Colonic mucosa (tissue), 4 donors: Measurements from ENCODE around the gene C4orf17. TPM values are rescaled to one million over a fixed set of nuclear protein-coding genes. Genes with fewer than 3 reads are reported as not detected.

Source experiments
- DNase-seq: peaks from one replicate; pipeline ENCODE4 v3.0.0-alpha.2; 2020
- H3K27ac ChIP-seq: fragments of 200-600 bp; one replicate; pipeline ENCODE4 v1.8.0; 2021
- H3K27me3 ChIP-seq: fragments of 200-600 bp; one replicate; pipeline ENCODE4 v1.8.0; 2021
- H3K36me3 ChIP-seq: fragments of 200-600 bp; one replicate; pipeline ENCODE4 v1.8.0; 2021
- H3K4me1 ChIP-seq: fragments of 200-600 bp; one replicate; pipeline ENCODE4 v1.8.0; 2021; ENCODE audit warnings: mild to moderate bottlenecking
- H3K4me3 ChIP-seq: fragments of 200-600 bp; one replicate; pipeline ENCODE4 v1.8.0; 2021
- H3K9ac ChIP-seq, 2 donors: one replicate each; pipeline ENCODE4 v1.7.0; 2013; ENCODE audit warnings: control low read depth in 2 of 2, low read depth in 2 of 2, low read length in 2 of 2
- H3K9me3 ChIP-seq: fragments of 200-600 bp; one replicate; pipeline ENCODE4 v1.8.0; 2021
- intact Hi-C: fragments of 100-400 bp; cut with DNase I; formaldehyde crosslinking; loops from one replicate; pipeline ENCODE4 v1.14.1; 2022
- total RNA-seq, 2 donors: library from RNA; stranded (reverse); fragmentation: NEBNext Ultra II Directional in 1 of 2; extraction: Animal tissue kit (Norgen Biotek cat#: 25700) in 1 of 2; gene quantifications; one replicate each; pipeline ENCODE4 v1.2.1, GENCODE V29; 2021
- TF ChIP-seq, protein P1 (sequence below): fragments of 200-600 bp; IDR thresholded peaks from one replicate; pipeline ENCODE4 v1.8.0; 2022; ENCODE audit warnings: antibody characterized with exemption, mild to moderate bottlenecking
- donor health status: healthy.
- donor health status: DM: no; HTN: no; CAD: no.
- donor health status: DM: no; HTN: no; CAD: no.

The C4orf17 gene
- total RNA-seq, result not detected

DNA sequence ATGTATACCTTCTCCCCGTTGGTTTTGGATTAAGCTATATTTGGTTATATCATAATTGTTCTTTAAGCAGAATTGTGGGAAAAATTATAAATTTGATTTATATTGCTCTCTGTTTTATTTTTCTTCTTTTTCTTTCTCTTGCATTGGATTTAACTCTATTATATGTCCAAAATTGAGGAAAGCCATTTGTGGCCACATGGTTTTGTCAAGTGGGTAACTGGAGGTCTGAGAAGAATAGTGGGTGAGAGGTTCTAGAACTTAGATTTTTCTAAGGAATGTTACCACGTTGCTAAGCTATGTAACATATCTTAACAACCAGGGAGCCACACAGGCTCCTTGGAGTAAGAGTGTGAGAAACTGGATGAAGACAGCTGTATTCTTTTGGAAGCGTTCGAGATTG, at the start of gene C4orf17:
TSS of gene C4orf17 (plus strand) at position 301 of the 400 bp plus-strand sequence. CDS start 2,061 bp downstream, outside the sequence.
- H3K4me1 ChIP-seq, result no peaks in the 10 kb centered on the region
- H3K36me3 ChIP-seq, result no peaks in the 10 kb centered on the region
- intact Hi-C loops, result no loop called here
- DNase-seq, result no peak
- H3K9ac ChIP-seq, result no peak within 1 kb of the TSS
- H3K4me3 ChIP-seq, result no peak within 1 kb of the TSS
- no peaks in the 10 kb centered on the region for H3K27me3 ChIP-seq
- no peaks in the 10 kb centered on the region for H3K9me3 ChIP-seq
- TF ChIP-seq, protein P1, sequence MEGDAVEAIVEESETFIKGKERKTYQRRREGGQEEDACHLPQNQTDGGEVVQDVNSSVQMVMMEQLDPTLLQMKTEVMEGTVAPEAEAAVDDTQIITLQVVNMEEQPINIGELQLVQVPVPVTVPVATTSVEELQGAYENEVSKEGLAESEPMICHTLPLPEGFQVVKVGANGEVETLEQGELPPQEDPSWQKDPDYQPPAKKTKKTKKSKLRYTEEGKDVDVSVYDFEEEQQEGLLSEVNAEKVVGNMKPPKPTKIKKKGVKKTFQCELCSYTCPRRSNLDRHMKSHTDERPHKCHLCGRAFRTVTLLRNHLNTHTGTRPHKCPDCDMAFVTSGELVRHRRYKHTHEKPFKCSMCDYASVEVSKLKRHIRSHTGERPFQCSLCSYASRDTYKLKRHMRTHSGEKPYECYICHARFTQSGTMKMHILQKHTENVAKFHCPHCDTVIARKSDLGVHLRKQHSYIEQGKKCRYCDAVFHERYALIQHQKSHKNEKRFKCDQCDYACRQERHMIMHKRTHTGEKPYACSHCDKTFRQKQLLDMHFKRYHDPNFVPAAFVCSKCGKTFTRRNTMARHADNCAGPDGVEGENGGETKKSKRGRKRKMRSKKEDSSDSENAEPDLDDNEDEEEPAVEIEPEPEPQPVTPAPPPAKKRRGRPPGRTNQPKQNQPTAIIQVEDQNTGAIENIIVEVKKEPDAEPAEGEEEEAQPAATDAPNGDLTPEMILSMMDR, result no peak
- no peak within 1 kb of the TSS for H3K27ac ChIP-seq

DNA sequence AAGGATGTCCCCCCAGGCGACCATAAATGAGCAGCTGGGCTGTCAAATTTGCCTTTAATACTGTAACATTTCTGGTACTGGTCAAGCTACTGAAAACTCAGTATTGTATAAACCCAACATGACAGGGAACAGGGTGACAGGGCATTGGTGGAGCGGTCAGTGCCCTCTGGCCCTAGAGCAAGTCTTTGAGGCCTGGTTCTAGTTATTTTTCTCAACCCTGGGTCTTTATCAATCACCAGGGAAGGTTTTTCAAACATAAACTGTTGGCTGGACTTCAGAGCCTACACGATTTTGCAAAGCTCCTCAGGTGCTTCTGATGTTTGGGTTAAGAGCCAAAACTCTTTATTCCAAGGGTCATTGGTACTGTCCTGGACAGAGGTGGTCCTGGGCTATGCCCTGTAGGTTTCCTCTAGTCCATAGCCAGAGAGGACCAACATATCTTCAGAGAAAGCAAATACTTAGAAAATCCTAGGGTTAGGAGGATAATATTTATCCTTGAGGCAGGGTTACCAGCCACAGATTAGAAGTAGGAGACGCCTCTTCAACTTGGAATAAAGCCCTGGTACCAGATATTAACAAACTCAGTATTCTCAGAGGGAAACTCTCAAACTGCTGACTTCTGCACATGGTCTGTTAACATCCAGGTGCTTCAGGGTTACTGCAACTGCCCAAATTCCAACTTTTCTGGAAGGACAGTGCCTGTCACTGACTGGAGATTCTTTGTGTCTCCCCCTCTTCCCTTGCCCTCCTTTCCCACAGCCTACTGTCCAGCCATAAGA, 49.0 kb upstream of the C4orf17 start:
- no peak for DNase-seq
- Histone ChIP-seq H3K9ac (no peak overlapping the region), H3K27me3 (no peaks in the 10 kb centered on the region), H3K36me3 (no peaks in the 10 kb centered on the region), H3K4me1 (no peaks in the 10 kb centered on the region), H3K4me3 (no peak overlapping the region), H3K27ac (no peak overlapping the region), H3K9me3 (no peaks in the 10 kb centered on the region)
- TF ChIP-seq, protein P1, result no peak
- intact Hi-C loops, result loop anchor here (2.0 to 10.0 kb wide), 4 partner anchors 55 to 997 kb away; no protein-coding TSS in a partner anchor

GRCh38 chr4:99462875-99463464, 47.9 kb upstream of the C4orf17 start:
- Histone ChIP-seq H3K36me3 (no peaks in the 10 kb centered on the region), H3K9me3 (no peaks in the 10 kb centered on the region), H3K4me1 (no peaks in the 10 kb centered on the region), H3K27ac (no peak overlapping the region), H3K27me3 (no peaks in the 10 kb centered on the region), H3K4me3 (no peak overlapping the region), H3K9ac (no peak overlapping the region)
- TF ChIP-seq, protein P1, result peak; percentile 64
- peak; percentile 62 for DNase-seq
- intact Hi-C loops, result loop anchor here (2.0 to 10.0 kb wide), 4 partner anchors 56 to 998 kb away; no protein-coding TSS in a partner anchor

DNA sequence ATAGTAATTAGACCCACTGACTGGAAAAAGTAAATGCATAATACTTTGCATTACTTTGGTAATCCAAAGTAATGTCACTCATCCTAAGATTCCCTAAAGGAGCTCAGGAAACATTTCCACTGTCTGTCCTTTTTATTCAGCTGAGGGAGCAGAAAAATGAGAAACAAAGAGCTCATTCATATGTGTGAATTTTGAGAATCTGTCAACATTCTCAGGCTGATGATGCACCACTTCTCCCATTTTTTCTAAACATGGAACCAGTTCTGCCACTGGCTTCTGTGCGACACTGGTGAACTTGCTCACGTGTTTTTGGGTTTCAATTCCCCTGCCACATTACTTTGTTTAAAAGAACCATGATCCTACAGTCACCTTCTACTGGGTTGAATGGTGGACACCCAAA, 47.3 kb upstream of the C4orf17 start:
- TF ChIP-seq, protein P1, result no peak
- intact Hi-C loops, result loop anchor here (2.0 to 10.0 kb wide), 4 partner anchors 56 to 999 kb away; no protein-coding TSS in a partner anchor
- no peaks in the 10 kb centered on the region for H3K4me1 ChIP-seq
- H3K4me3 ChIP-seq, result no peak overlapping the region
- no peaks in the 10 kb centered on the region for H3K36me3 ChIP-seq
- H3K27ac ChIP-seq, result no peak overlapping the region
- H3K9me3 ChIP-seq, result no peaks in the 10 kb centered on the region
- DNase-seq, result no peak
- no peak overlapping the region for H3K9ac ChIP-seq
- no peaks in the 10 kb centered on the region for H3K27me3 ChIP-seq

DNA sequence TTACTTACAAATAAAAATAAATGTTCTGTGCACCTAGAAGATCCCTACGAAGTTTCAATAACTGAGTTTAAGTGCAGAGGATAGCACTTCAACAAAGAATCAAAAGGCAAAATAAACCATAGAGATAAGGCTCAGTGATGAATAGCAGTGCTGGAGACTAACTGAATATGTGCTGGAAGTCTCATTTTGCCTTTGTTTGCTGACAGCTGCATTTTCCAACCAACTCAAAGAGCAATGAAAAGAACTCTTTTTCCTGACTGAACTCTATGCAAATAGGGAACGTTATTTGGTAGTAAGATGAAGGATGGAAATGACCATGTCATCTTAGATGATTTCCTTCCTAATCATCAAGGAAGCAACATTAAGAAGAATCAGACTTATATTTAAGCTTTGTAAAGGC, 42.9 kb upstream of the C4orf17 start:
- no peaks in the 10 kb centered on the region for H3K27me3 ChIP-seq
- H3K9me3 ChIP-seq, result no peaks in the 10 kb centered on the region
- TF ChIP-seq, protein P1, result no peak
- H3K27ac ChIP-seq, result no peak overlapping the region
- intact Hi-C loops, result loop anchor here (10.0 kb wide), 2 partner anchors 263 to 1003 kb away; no protein-coding TSS in a partner anchor
- no peaks in the 10 kb centered on the region for H3K4me1 ChIP-seq
- no peak for DNase-seq
- H3K9ac ChIP-seq, result no peak overlapping the region
- no peak overlapping the region for H3K4me3 ChIP-seq
- H3K36me3 ChIP-seq, result no peaks in the 10 kb centered on the region
